Brain pericyte (primary cell): ENCODE data around the gene GMPR2.

Source experiments
- DNase-seq: peaks from one replicate; pipeline ENCODE4 v3.0.0-alpha.2; 2012; ENCODE audit warnings: low read depth, low spot score

The GMPR2 gene

DNA sequence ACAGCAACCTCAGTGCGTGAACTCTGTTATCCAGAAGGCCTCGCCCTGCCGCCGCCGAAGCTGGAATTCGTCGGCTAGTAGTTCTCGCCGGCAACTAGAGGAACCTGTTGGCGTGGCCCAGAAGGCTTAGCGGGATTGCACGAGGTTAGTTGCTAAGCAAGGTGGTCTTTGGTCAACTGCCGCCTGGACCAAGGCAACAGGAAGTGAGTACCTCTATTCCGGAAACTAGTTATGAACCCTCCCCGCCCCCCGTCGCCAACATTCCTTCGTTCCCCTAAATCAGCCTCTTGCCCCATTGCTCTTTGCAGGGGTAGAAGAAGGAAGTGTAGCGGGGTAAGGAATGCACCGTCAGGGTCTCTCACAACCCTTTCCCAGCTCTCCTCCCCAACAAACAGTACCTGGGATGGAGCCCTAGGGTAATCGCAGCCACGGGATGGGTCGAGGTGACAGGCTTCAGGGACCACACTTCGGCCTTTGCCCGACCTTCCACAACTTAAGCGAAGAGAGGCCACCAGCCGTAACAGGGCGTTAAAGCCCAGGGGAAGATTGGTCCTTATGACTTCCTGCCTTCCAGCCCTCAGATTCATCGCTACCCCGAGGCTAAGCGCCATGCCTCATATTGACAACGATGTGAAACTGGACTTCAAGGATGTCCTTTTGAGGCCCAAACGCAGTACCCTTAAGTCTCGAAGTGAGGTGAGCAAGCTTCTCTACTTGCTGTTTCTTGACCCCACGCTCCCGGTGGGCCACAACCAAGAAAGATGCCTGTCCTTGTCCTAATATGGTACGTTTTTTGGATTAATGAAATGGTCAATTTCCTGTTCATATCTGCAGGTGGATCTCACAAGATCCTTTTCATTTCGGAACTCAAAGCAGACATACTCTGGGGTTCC lies at the start of gene GMPR2:
Gene GMPR2, plus strand, starts transcription at position 285 of the 893 bp plus-strand sequence. Its CDS starts 325 bp downstream, at position 610.
- no peak for DNase-seq

DNA sequence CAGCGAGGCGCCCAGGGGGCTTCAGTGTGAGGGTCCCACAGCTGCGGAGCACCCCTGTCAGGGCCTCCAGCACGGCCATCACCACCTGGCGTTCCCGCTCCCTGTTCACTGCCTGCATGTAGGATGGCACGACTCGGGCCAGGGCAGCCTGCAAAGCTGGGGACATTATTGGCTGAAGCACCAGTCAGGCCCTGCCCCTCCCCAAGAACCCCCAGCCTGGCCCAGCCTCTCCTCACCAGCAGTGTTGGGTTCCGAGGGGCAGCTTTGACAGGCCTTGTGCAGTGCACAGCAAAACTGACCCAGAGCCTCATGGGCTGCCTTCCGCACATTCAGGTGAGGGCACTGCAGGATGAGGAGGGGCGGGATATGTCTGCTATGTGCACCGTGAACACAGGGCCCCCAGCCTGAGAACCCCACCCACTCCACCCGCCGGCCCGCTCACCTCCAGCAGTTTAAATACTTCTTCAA lies 49.7 kb upstream of the GMPR2 start:
- no peak for DNase-seq

DNA sequence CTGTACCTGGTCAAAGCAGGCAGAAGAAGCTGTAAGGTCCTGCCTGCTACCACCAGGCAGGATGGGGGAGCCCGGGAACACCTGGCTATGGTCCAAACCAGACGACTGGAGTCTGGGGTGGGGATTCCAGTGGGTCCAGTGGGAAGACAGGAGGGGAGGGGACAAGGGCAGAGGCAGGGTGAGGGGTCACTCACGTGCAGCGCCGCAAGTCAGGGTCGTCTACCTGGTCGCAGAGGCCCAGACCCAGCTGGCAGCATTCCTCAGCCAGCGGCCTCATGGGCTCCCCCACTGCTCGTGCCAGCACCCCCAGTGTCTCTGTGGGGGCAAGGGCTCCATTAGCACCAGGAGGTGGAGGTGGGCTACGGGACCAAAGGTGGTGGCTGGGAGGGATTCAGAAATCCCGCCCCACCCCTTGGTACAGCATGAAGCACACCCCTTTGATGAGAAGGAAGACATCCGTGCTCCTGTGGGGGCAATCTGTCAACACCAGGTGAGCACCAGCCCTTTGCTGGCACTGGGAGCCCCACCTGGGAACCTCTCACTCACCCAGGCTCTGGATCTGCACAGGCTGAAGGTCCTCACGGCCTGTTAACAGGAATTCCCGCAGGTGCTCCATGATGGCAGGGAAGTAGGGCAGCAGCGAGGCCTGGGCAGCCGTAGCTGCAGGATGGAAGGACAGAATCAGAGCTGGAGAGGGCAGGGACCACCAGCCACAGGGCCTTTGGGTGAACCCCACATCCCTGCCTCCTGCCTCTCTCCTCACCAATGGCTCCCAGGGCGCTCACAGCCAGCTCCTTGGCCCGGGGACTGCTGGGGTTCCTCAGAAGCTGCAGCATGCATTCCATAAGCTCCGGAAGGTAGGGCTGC lies 48.4 kb upstream of the GMPR2 start:
- no peak for DNase-seq

DNA sequence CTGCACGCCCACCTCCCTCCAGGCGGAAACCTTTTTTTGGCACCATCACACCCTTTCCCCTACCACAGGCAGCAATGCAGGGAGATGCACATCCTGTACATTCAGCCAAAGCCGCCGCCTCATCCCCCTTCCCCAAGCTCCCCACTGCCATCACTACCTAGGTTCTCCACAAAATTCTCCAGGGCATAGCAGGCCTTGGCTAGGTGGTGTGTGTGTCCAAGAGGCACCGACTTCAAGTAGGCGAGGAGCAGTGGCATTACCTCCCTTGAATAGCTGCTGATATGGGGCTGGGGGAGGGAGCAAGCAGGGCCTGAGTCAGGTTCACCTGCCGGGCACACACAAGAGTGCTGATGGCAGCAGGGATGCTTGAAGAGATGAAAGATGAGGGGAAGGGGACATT lies 47.7 kb upstream of the GMPR2 start:
- DNase-seq, result no peak

DNA sequence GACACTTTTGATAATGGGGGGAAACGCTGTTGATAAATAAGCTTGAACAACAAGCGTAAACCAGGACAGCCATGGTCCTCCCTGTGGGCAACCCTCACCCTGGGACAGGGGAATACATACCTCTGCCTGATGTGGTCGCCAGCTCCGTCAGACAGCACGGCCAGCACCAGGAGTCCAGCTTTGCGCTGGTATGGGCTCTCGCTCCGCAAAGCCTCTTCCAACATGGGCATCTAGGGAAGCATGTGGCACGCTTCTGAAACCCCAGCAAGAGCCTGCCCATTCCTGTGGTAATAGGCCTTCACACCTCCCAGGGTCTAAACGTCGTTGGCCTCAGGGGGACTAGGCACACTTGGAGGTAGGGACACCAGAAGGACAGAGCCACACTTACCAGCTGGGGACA lies 47.0 kb upstream of the GMPR2 start:
- no peak for DNase-seq

DNA sequence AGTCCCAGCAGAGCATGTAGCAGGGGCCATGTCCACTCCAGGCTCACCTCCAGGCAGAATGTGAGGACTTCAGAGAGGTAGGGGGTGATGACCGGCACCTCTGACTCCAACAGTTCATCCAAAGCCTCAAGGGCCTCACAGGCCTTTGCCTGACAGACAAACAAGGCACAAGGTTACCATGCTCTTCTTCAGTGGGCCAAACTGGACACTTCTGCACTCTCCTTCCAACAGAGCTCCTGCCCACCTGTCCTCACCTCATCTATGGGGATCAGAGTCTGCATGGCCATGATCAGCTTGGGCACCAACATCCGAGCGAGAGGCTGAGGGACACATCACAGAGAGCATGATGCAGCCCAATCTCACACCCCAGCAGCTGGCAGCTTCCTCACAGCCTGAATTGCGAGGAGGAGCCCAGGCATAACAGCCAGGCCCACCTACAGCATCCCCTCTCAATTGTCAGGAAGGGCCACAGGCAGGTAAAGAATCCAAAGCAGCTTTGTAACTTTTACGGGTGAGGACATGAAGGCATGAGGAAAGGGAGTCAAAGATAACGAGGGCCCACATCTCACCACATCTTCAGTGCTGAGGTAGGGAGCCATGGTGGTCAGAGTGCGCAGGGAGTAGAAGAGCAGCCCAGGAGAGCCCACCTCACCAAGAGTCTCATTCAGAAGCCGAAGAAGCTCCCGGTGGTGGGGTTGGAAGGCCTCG lies 45.7 kb upstream of the GMPR2 start:
- no peak for DNase-seq

DNA sequence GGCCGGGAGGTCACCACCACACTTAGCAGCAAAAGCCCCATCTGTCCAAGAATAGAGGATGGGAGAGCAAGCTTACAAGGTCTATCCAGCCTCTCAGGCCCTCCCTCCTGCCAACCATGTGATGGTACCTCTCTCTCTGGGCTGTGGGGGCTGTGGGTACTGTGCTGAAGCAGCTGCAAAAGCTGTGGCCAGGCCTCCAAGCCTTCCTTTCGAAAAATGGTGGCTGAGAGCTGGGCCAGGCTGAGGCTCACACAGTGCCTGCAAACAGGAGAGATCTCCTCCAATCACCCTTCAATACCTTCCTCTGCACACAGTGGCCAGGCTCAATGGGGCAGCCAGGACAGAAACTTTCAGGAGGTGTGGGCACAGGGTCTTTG lies 45.2 kb upstream of the GMPR2 start:
- no peak for DNase-seq

DNA sequence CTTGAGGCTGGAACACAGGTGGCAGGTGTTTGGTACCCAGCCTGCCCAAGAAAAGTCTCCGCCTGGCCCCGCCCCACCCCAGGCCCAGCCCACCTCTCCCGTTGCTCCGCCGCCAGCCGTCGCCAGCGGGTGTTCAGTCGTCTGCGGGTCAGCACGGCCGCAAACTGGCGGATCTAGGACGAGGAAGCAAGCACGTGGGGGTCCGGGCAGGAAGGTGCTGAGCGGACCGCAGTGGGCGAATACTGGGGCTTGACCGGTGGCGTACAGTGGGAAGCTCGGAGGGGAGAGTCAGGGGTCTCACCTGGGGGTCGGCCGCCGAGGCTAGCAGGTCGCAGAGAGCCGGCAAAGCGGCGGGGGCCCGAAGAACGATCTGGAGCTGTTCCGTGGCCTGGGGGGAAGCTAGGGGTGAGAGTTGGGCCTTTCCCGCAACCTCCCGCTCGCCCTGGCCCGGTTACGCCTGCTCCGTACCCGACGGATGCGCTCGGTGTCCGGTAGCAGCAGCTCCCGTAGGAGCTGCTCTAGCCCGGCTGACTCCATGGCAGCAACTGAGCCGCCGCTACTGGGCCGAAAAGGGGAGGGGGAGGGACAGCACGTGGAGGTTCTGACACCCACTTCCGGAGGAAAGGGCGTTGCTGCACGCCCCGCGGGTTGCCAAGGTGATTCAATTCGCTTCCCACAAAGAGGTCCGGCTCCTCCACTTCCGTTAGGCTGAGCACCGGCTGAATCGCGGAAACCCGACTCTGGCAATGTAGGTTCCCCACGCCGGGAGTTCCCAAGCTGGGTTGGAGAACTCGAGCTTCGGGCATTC lies 44.3 kb upstream of the GMPR2 start, which contains the start of gene IPO4:
Gene IPO4, minus strand, starts transcription at position 566 of the 808 bp plus-strand sequence. Its CDS starts 29 bp downstream, at position 537.
- peak; percentile 86 for DNase-seq

DNA sequence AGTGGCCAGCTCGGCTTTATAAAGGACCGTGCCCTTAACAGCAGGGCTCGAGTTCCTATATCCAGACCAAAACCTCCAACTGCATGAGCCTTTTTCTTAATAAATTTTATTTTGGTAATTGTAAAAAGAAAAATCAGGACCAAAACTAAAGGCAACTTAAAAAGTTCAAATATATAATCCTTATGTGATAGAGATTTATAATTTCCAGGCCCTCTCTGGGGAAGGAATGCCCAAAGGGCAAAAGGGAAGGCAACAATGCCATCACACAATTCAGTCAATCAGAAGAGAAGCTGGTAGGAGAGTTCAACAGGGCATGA lies 43.7 kb upstream of the GMPR2 start:
- DNase-seq, result no peak

DNA sequence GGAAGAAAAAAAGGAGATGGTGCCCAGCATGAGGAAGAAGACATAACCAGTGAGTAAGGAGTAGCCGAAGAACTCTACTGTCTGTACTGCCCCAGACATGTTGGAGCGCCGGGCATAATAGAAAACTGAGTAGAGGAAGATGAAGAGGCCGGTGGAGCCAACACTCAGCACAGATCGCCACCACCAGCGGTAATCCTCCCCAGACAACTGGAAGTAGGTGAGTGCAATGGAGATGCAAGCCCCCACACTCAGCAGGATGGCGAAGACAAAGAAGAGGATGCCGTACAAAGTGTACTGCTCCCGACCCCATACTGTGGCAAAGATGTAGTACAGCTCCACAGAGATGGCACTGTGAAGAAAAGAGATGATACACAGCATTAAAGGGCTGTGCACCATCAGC lies 43.3 kb upstream of the GMPR2 start:
- DNase-seq, result no peak

DNA sequence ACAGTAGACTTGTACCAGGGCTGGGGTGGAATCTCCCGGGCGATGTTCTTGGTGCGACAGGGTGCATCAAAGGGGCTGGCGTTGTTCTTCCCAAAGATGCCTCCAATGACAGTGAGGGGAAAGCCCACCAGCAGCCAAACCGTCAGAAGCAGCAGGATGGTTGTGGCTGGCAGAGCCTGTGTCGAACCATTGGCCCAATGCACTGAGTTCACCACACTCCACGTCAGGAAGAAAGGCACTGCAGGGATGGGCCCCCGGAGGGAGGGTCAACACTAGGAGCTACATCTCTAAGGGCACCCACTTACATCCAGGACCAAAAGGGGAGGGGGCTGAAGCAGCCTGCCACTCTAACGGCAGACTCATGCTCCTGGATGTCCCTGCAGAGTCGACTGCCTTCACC lies 42.3 kb upstream of the GMPR2 start:
- no peak for DNase-seq

DNA sequence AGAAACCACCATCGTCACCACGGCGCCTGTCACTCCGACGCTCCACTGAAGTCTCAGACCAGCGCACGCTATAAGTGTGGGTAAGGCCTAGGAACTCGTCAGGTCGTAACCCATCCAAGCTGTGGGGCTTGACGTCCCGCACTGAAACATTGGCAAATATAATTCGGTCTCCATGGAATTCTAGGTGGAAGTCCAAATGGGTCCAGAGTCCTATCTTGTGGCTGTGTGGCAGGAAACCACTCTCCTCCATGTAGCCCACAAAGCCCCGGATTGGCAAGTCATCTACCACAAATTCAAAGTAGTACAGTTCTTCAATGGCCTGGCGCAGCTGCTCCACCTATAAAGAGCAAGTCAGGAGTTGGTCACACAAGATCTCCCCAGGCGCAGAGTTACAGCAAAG lies 39.8 kb upstream of the GMPR2 start:
- DNase-seq, result no peak

DNA sequence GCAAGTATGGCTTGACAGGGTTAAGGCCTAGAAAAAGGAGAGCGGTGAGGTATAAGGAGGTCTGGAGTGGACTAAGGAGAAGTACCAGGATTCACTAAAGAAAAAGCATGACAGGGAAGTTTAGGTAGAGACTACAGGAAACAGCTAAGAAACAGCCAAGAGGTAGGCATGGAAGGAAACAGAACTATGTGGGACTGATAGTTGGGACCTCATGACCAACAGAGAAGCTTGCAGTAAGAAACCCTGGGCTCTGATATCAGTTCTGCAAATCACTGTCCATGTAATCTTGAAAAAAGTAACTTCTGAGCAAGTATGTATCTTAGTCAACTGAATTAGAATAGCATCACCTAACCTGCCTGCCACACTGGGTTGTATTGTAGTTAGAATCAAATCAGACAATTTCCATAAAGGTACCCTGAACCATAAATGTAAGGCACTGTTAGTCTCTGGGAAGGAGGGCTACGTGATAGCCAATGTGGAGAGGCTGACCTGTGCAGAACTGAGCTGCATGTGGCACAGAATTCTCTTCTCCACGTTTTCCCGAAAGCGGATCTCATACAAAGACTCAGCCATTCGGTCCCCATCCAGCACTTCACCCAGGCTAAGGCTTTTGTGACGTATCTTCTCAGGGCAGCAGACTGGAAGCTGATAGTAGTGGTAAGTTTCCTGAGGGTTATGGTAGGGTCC lies 38.4 kb upstream of the GMPR2 start:
- no peak for DNase-seq

DNA sequence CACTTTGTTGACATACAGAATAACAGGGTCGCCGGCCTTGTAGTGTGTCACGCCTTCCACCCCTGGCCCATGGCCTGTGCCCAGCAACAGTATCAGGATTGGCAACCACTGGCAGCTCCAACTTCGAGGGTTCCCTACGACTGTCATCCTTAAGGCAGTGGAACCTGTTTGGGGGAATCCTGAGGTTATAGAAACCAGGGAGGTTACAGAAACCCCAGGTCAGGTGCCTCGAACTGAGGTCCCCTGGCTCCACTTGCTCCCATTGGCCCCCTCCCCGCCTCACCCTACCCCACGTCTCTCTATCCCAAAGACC lies 37.9 kb upstream of the GMPR2 start:
- DNase-seq, result no peak

DNA sequence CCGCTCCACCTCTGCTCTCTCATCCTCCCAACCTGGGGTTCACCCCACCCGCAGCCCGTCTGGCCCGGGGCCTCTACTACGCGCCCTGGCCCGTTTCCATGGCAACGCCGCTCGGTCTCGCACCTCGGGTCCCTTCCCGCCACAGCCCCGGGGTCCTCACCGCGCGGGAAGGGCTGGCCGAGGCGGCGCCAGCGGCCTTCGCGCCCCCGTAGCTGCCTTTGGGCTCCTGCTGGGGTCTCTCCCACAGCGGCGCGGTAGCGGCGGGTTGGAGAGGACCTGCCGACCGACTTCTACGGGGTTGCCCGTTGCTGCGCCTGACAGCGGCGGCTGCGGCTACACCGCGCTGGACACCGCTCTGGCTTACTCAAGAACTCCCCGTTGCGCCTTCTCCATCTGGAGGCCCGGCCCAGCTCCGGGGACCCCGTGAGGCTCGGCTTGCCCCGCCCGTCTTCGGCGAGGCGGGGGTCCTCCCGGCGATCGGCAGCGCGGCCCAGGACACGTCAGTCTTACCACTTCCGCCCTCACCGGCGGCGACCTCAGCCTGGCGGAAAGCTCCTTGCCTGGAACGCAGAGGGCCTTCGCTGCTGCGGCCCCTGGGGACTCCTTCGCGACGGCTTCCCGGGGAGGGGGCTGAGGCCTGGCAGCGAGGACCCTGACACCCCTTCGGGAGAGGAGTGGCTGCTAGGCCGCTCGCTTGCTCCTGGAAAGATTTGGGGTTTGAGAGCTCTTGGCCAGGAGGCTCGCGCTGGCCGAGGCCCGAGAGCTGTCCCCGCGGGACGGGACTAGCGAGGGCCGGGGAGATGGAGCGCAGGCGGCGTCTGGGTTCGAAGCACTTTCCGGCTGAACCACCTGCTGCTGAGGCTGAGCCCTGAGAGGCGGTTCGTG lies 37.3 kb upstream of the GMPR2 start, which contains the start of gene TM9SF1:
Gene TM9SF1, minus strand, starts transcription at position 256 of the 885 bp plus-strand sequence. CDS start 422 bp downstream, outside the sequence.
- peak; percentile 74 for DNase-seq

DNA sequence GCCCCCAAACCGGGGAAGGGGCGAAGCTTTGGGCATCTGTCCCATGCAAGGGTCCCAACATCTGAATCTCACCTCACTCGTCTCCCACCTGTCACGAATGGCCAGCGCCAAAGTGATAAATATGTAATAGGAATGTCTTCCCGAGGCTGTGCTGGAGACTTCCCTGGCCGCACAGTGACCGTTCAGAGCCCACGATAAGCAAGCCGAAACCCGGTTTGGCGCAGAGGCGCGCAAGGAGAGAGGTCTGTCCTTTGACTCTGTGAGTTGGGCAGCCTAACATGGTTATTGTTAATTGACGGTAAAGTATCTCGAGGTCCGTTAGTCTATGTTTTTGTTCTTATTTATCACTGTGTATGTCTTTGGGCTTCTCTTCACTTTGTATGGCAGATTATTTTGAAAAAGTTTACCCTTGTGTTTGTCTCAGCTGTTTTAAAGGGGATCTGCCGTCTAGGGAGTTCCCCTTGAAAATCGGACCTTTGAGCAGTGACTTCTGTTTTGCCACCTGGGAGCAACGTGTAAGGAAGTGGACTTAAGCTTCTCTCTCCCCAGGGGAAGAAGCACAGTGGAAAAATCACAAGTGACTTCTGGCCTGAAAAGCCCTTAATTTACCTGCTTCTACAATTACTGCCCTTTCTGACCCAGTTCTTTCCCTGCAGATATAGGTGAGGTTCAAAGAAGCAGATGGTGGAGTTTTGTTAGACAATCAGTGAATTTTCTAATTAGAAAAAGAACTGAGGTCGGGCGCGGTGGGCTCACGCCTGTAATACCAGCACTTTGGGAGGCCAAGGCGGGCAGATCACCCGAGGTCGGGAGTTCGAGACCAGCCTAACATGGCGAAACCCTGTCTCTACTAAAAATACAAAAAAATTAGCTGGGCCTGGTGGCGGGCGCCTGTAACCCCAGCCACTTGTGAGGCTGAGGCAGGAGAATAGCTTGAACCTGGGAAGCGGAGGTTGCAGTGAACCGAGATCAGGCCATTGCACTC lies 36.4 kb upstream of the GMPR2 start:
- no peak for DNase-seq

DNA sequence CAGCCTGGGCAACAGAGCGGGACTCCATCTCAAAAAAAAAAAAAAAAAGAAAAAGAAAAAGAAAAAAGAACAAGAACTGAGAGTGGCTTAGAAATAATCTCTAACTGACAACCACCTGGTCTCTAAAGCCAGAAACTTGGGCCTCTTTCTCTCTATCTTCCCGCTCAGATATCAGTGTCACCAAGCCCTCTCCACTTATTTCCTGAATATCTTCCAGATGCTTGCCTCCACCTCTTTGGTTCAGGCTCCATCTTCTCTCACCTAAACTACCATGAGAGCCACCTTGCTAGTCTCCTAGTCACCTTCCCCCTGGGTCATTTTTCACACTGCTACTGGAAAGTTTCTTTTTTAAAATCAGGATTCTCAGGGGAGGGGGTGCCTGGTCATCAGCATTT lies 35.7 kb upstream of the GMPR2 start:
- no peak for DNase-seq

DNA sequence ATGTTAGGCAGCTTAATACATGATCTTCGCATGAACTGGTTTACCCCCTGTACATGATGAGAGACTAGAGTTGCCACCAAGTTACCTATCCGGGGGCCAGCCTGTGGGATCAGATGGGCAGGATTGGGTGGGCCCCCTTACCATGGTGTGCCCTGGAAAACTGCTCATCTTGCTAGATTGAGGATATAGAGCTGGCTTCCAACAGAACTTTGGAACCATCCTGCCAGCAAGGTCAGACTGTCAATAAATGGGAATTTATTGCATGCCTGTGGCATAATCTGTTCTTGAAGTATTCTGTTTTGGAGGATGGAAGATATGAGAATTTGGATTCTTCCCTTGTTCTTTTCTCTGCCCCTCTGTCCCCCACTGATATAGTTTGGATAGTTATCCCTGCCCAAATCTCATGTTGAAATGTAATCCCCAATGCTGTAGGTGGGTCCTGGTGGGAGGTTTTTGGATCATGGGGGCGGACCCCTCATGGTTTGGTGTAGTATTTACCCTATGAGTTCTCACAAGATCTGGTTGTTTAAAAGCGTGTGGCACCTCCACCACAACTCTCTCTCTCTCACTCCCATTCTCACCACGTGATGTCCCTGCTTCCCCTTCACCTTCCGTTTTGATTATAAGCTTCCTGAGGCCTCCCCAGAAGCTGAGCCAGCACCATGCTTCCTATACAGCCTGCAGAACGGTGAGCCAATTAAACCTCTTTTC lies 33.8 kb upstream of the GMPR2 start:
- DNase-seq, result no peak
